A673 (cell line): ENCODE data around the gene OMP.

Experiments used
- CTCF ChIP-seq: fragments of 300-800, 200-600 bp; sonication (generic); conservative IDR thresholded peaks from 2 replicates; pipeline ENCODE4 v1.5.1; 2017; ENCODE audit warnings: low read depth, mild to moderate bottlenecking, antibody characterized with exemption, low read length, moderate library complexity, mixed read lengths
- EZH2 ChIP-seq: fragments of 200-600 bp; sonication (generic); IDR thresholded peaks from 2 replicates; pipeline ENCODE4 v1.6.1; 2017; ENCODE audit warnings: borderline replicate concordance, low read depth, mild to moderate bottlenecking, mixed read lengths, antibody characterized with exemption, low read length; ENCODE audit not compliant: poor library complexity, severe bottlenecking

GRCh38 chr11:77124488-77124887, 21.8 kb downstream of the OMP start:
- TF ChIP-seq CTCF = no peak
- TF ChIP-seq EZH2 = no peak
